GM12878 (cell line): ENCODE measurements around the gene ZNF827. TPM values are rescaled to one million over a fixed set of nuclear protein-coding genes. Genes with fewer than 3 reads are reported as not detected.

ENCODE experiments used
- EZH2 ChIP-seq: IDR thresholded peaks from 2 replicates; pipeline ENCODE4 v1.6.1; 2012; ENCODE audit warnings: low read depth, mild to moderate bottlenecking, control low read depth, inconsistent platforms, low read length, borderline replicate concordance; ENCODE audit not compliant: control insufficient read depth
- IKZF1 ChIP-seq: fragments of 450-650 bp; conservative IDR thresholded peaks from 2 replicates; pipeline ENCODE4 v1.6.1; 2017; ENCODE audit warnings: antibody characterized with exemption, mild to moderate bottlenecking
- RUNX3 ChIP-seq: IDR thresholded peaks from 2 replicates; pipeline ENCODE4 v1.6.1; 2012; ENCODE audit warnings: low read length, inconsistent platforms
- STAT1 ChIP-seq: fragments of 450-650 bp; conservative IDR thresholded peaks from 2 replicates; pipeline ENCODE4 v1.6.1; 2014; ENCODE audit warnings: antibody characterized with exemption, mild to moderate bottlenecking
- ZZZ3 ChIP-seq: IDR thresholded peaks from 2 replicates; pipeline ENCODE4 v1.6.1; 2011; ENCODE audit warnings: low read depth; ENCODE audit not compliant: control insufficient read depth, insufficient read length
- polyA plus RNA-seq, 11 experiments: library from polyadenylated mRNA; depleted of rRNA in 4 of 11; unstranded in 6 of 11; stranded (reverse) in 5 of 11; fragments of >200 nt; fragmentation: Nextera tagmentation in 4 of 11; fragmentation: Illumina TruSeq in 1 of 11; extraction: Ambion mirVana in 4 of 11; extraction: Trizol in 1 of 11; gene quantifications; 1 replicate in 1 of 11; 2 replicates in 10 of 11; pipeline versions ENCODE4 v1.2.1 to v1.2.3, GENCODE V29; 2011 to 2016; ENCODE audit warnings: inconsistent platforms in 2 of 11, missing spikeins in 2 of 11, low read depth in 1 of 11
- total RNA-seq, 4 experiments: library from RNA; depleted of rRNA in 3 of 4; stranded (reverse); fragments of >200 nt in 3 of 4; fragmentation: Illumina TruSeq in 1 of 4; extraction: Trizol in 1 of 4; gene quantifications; 2 replicates each; pipeline versions ENCODE4 v1.2.1 to v1.2.3, GENCODE V29; 2013 to 2021
- TF ChIP-seq, protein P1 (sequence below): IDR thresholded peaks from 2 replicates; pipeline ENCODE4 v1.6.1; 2012; ENCODE audit warnings: improper control_type of control experiment, low read depth, low read length; ENCODE audit not compliant: insufficient replicate concordance

ZNF827 gene
- total and polyA plus RNA-seq, 10 of the 15 experiments (the other 5 are each of a cell fraction or from before 2014, with no cell fraction given), result 3.8 to 31.5 (median 13.6) TPM

DNA sequence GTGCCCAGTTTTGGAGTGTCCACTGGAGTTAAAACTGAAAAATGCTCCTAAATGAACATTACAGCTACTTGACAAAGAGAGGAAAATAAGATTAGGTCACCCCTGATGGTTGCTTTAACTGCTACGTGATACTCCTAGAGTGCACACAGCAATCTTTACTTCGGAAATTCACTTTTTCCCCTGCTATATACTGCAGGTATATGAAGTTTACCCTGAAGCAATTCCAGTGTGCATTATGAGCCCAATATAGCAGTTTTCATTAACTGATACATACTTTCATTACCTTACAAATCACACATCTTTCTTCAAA lies 773 bp upstream of the ZNF827 start (continued):
- TF ChIP-seq, protein P1, sequence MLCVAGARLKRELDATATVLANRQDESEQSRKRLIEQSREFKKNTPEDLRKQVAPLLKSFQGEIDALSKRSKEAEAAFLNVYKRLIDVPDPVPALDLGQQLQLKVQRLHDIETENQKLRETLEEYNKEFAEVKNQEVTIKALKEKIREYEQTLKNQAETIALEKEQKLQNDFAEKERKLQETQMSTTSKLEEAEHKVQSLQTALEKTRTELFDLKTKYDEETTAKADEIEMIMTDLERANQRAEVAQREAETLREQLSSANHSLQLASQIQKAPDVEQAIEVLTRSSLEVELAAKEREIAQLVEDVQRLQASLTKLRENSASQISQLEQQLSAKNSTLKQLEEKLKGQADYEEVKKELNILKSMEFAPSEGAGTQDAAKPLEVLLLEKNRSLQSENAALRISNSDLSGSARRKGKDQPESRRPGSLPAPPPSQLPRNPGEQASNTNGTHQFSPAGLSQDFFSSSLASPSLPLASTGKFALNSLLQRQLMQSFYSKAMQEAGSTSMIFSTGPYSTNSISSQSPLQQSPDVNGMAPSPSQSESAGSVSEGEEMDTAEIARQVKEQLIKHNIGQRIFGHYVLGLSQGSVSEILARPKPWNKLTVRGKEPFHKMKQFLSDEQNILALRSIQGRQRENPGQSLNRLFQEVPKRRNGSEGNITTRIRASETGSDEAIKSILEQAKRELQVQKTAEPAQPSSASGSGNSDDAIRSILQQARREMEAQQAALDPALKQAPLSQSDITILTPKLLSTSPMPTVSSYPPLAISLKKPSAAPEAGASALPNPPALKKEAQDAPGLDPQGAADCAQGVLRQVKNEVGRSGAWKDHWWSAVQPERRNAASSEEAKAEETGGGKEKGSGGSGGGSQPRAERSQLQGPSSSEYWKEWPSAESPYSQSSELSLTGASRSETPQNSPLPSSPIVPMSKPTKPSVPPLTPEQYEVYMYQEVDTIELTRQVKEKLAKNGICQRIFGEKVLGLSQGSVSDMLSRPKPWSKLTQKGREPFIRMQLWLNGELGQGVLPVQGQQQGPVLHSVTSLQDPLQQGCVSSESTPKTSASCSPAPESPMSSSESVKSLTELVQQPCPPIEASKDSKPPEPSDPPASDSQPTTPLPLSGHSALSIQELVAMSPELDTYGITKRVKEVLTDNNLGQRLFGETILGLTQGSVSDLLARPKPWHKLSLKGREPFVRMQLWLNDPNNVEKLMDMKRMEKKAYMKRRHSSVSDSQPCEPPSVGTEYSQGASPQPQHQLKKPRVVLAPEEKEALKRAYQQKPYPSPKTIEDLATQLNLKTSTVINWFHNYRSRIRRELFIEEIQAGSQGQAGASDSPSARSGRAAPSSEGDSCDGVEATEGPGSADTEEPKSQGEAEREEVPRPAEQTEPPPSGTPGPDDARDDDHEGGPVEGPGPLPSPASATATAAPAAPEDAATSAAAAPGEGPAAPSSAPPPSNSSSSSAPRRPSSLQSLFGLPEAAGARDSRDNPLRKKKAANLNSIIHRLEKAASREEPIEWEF, result no peak
- TF ChIP-seq RUNX3 (no peak), STAT1 (no peak), IKZF1 (no peak), ZZZ3 (no peak), EZH2 (no peak)
